ENCODE data around the gene TIMELESS. TPM values are rescaled to one million over a fixed set of nuclear protein-coding genes. Genes with fewer than 3 reads are reported as not detected.

Gene TIMELESS
- total RNA-seq, 3 donors from 2014 or later: 4.5 to 7.2 (median 6.7) TPM

- Histone ChIP-seq H3K9me3 (peaks cover 8 to 15% of the 10 kb centered on the region in 2 donors), H3K4me3 (no peak overlapping the region), H3K27ac (no peak overlapping the region), H3K27me3 (no peaks in the 10 kb centered on the region), H3K36me3 (no peaks in the 10 kb centered on the region), H3K4me1 (no peaks in the 10 kb centered on the region)
- TF ChIP-seq POLR2A (IDR thresholded peaks at IDR 0.05): no peak
- TF ChIP-seq POLR2AphosphoS5 (IDR thresholded peaks at IDR 0.05): no peak
- no peak for TF ChIP-seq CTCF (IDR thresholded peaks at IDR 0.05)
- intact Hi-C loops (cut with DNase I; ENCODE audit: low total_unique reads): no loop called here
- no peak for DNase-seq (ENCODE audit: low spot score in 2 of 2)
Observed at GRCh38 chr12:56398324-56398723, 50.9 kb downstream of the TIMELESS start.

- intact Hi-C loops (cut with DNase I; ENCODE audit: low total_unique reads): no loop called here
- Histone ChIP-seq H3K27ac (no peak overlapping the region), H3K4me3 (no peak overlapping the region), H3K9me3 (no peaks in the 10 kb centered on the region), H3K4me1 (no peaks in the 10 kb centered on the region), H3K27me3 (no peaks in the 10 kb centered on the region), H3K36me3 (no peaks in the 10 kb centered on the region)
- TF ChIP-seq CTCF (IDR thresholded peaks at IDR 0.05): no peak
- TF ChIP-seq POLR2AphosphoS5 (IDR thresholded peaks at IDR 0.05): no peak
- TF ChIP-seq POLR2A (IDR thresholded peaks at IDR 0.05): no peak
- no peak for DNase-seq (ENCODE audit: low spot score in 2 of 2)
Observed at GRCh38 chr12:56392331-56392730, 56.9 kb downstream of the TIMELESS start.

- H3K36me3 ChIP-seq: no peaks in the 10 kb centered on the region
- no peaks in the 10 kb centered on the region for H3K4me1 ChIP-seq
- H3K4me3 ChIP-seq: no peak overlapping the region
- intact Hi-C loops (cut with DNase I; ENCODE audit: low total_unique reads): no loop called here
- DNase-seq (ENCODE audit: low spot score in 2 of 2): no peak
- TF ChIP-seq POLR2A (IDR thresholded peaks at IDR 0.05): no peak
- no peak for TF ChIP-seq POLR2AphosphoS5 (IDR thresholded peaks at IDR 0.05)
- no peak for TF ChIP-seq CTCF (IDR thresholded peaks at IDR 0.05)
- no peaks in the 10 kb centered on the region for H3K9me3 ChIP-seq
- H3K27ac ChIP-seq: no peak overlapping the region
- no peaks in the 10 kb centered on the region for H3K27me3 ChIP-seq
Observed at GRCh38 chr12:56391721-56392120, 57.5 kb downstream of the TIMELESS start.

- no peaks in the 10 kb centered on the region for H3K36me3 ChIP-seq
- no peak overlapping the region for H3K27ac ChIP-seq
- no peak overlapping the region for H3K4me3 ChIP-seq
- H3K27me3 ChIP-seq: no peaks in the 10 kb centered on the region
- TF ChIP-seq CTCF (IDR thresholded peaks at IDR 0.05) (no peak), POLR2A (IDR thresholded peaks at IDR 0.05) (no peak), POLR2AphosphoS5 (IDR thresholded peaks at IDR 0.05) (no peak)
- no peaks in the 10 kb centered on the region for H3K4me1 ChIP-seq
- intact Hi-C loops (cut with DNase I; ENCODE audit: low total_unique reads): no loop called here
- no peaks in the 10 kb centered on the region for H3K9me3 ChIP-seq
- DNase-seq (ENCODE audit: low spot score in 2 of 2): no peak
Observed at GRCh38 chr12:56389412-56389811, 59.8 kb downstream of the TIMELESS start.

- no peaks in the 10 kb centered on the region for H3K27me3 ChIP-seq
- no peak overlapping the region for H3K27ac ChIP-seq
- no peak overlapping the region for H3K4me3 ChIP-seq
- no peaks in the 10 kb centered on the region for H3K4me1 ChIP-seq
- intact Hi-C loops (cut with DNase I; ENCODE audit: low total_unique reads): no loop called here
- TF ChIP-seq POLR2AphosphoS5 (IDR thresholded peaks at IDR 0.05): no peak
- no peaks in the 10 kb centered on the region for H3K36me3 ChIP-seq
- H3K9me3 ChIP-seq: no peaks in the 10 kb centered on the region
- no peak for DNase-seq (ENCODE audit: low spot score in 2 of 2)
Observed at GRCh38 chr12:56387152-56387736, 62.0 kb downstream of the TIMELESS start.

- H3K36me3 ChIP-seq: no peaks in the 10 kb centered on the region
- no peak overlapping the region for H3K27ac ChIP-seq
- TF ChIP-seq POLR2AphosphoS5 (IDR thresholded peaks at IDR 0.05): no peak
- TF ChIP-seq POLR2A (IDR thresholded peaks at IDR 0.05): no peak
- TF ChIP-seq CTCF (IDR thresholded peaks at IDR 0.05): no peak
- H3K4me1 ChIP-seq: no peaks in the 10 kb centered on the region
- no peaks in the 10 kb centered on the region for H3K27me3 ChIP-seq
- no peaks in the 10 kb centered on the region for H3K9me3 ChIP-seq
- intact Hi-C loops (cut with DNase I; ENCODE audit: low total_unique reads): no loop called here
- no peak for DNase-seq (ENCODE audit: low spot score in 2 of 2)
- no peak overlapping the region for H3K4me3 ChIP-seq
Observed at GRCh38 chr12:56385873-56386272, 63.4 kb downstream of the TIMELESS start.
